Fibroblast of lung (primary cell): Measurements from ENCODE around the gene NUDT22. TPM values are rescaled to one million over a fixed set of nuclear protein-coding genes. Genes with fewer than 3 reads are reported as not detected.

Experiments used
- DNase-seq, 2 donors: peaks; one replicate each; pipeline versions ENCODE4 v3.0.0 to v3.0.0-alpha.2; 2010; ENCODE audit warnings: low read depth in 2 of 2
- H2AFZ ChIP-seq: 2 replicates; pipeline ENCODE4 v1.5.1; 2012; ENCODE audit warnings: low read length, control low read depth, inconsistent platforms
- H3K27ac ChIP-seq: 2 replicates; pipeline ENCODE4 v1.5.1; 2011; ENCODE audit warnings: low read length, control low read depth; ENCODE audit not compliant: insufficient read depth
- H3K27me3 ChIP-seq: 2 replicates; pipeline ENCODE4 v1.5.1; 2011; ENCODE audit warnings: mild to moderate bottlenecking, low read length; ENCODE audit not compliant: control insufficient read depth, insufficient read depth
- H3K36me3 ChIP-seq: 2 replicates; pipeline ENCODE4 v1.5.1; 2011; ENCODE audit warnings: low read length; ENCODE audit not compliant: control insufficient read depth, insufficient read depth
- H3K4me1 ChIP-seq: 2 replicates; pipeline ENCODE4 v1.5.1; 2011; ENCODE audit warnings: low read length; ENCODE audit not compliant: control insufficient read depth, insufficient read depth; ENCODE audit errors: extremely low read depth
- H3K4me2 ChIP-seq: 2 replicates; pipeline ENCODE4 v1.5.1; 2011; ENCODE audit warnings: low read length, control low read depth; ENCODE audit not compliant: insufficient read depth; ENCODE audit errors: extremely low read depth
- H3K4me3 ChIP-seq, 4 experiments: fragments of 200-600 bp in 1 of 4; sonication (generic) in 1 of 4; replicated peaks in 1 of 4; 2 replicates each; pipeline ENCODE4 v1.5.1; 2011 to 2016; ENCODE audit warnings: low read length in 4 of 4, low read depth in 3 of 4, mild to moderate bottlenecking in 3 of 4, control low read depth in 2 of 4, inconsistent platforms in 1 of 4, mixed read lengths in 1 of 4; ENCODE audit not compliant: insufficient read depth in 1 of 4; ENCODE audit errors: control extremely low read depth in 1 of 4
- H3K79me2 ChIP-seq: 2 replicates; pipeline ENCODE4 v1.5.1; 2012; ENCODE audit warnings: mild to moderate bottlenecking, low read length, inconsistent platforms; ENCODE audit not compliant: control insufficient read depth, insufficient read depth
- H3K9ac ChIP-seq: 2 replicates; pipeline ENCODE4 v1.5.1; 2011; ENCODE audit warnings: mild to moderate bottlenecking, low read length, control low read depth; ENCODE audit not compliant: insufficient read depth
- H3K9me3 ChIP-seq: 2 replicates; pipeline ENCODE4 v1.5.1; 2012; ENCODE audit warnings: low read depth, low read length; ENCODE audit not compliant: control insufficient read depth, insufficient read depth
- H4K20me1 ChIP-seq: 2 replicates; pipeline ENCODE4 v1.5.1; 2011; ENCODE audit warnings: low read length; ENCODE audit not compliant: control insufficient read depth, insufficient read depth; ENCODE audit errors: extremely low read depth
- CTCF ChIP-seq, 2 donors: IDR thresholded peaks in 1 of 2; conservative IDR thresholded peaks in 1 of 2; 1 replicate in 1 of 2; 2 replicates in 1 of 2; pipeline ENCODE4 v1.5.1; 2011 to 2012; ENCODE audit warnings: low read length in 2 of 2, control low read depth in 1 of 2, inconsistent platforms in 1 of 2, low read depth in 1 of 2, mild to moderate bottlenecking in 1 of 2
- EZH2 ChIP-seq: IDR thresholded peaks from 2 replicates; pipeline ENCODE4 v1.5.1; 2012; ENCODE audit warnings: low read length, control low read depth, mild to moderate bottlenecking; ENCODE audit errors: missing control alignments
- polyA plus RNA-seq, 2 donors: library from polyadenylated mRNA; depleted of rRNA in 1 of 2; stranded (reverse) in 1 of 2; unstranded in 1 of 2; fragments of >200 nt; gene quantifications; 2 replicates each; pipeline ENCODE4 v1.2.1, GENCODE V29; 2011 to 2012; ENCODE audit warnings: missing spikeins in 1 of 2
- total RNA-seq: library from RNA; depleted of rRNA; stranded (reverse); fragments of >200 nt; gene quantifications from 2 replicates; pipeline ENCODE4 v1.2.1, GENCODE V29; 2014

Gene NUDT22
- total and polyA plus RNA-seq, 2 donors (not counting 1 experiment from before 2014, with no cell fraction given): 18.5 to 71.5 TPM

GRCh38 chr11:64218628-64219353 lies 7.3 kb upstream of the NUDT22 start:
- TF ChIP-seq EZH2 (no peak), CTCF (conservative IDR thresholded peaks at IDR 0.05 in 1 of 2, IDR thresholded peaks at IDR 0.05 in 1 of 2; ENCODE audit: low read depth in 1 of 2, low read length in 2 of 2) (no peak)
- no peaks in the 10 kb centered on the region for H3K79me2 ChIP-seq
- H3K4me2 ChIP-seq: no peak overlapping the region
- peaks cover 4% of the 10 kb centered on the region for H3K4me1 ChIP-seq
- peaks cover 12% of the 10 kb centered on the region for H3K36me3 ChIP-seq
- no peak overlapping the region for H2AFZ ChIP-seq
- H3K9ac ChIP-seq: no peak overlapping the region
- DNase-seq: no peak
- no peaks in the 10 kb centered on the region for H3K27me3 ChIP-seq
- H3K27ac ChIP-seq: no peak overlapping the region
- H3K4me3 ChIP-seq: no peak overlapping the region
- no peaks in the 10 kb centered on the region for H3K9me3 ChIP-seq
- no peaks in the 10 kb centered on the region for H4K20me1 ChIP-seq

- Histone ChIP-seq H4K20me1 (no peaks in the 10 kb centered on the region), H3K36me3 (peaks cover 14% of the 10 kb centered on the region), H3K4me3 (no peak overlapping the region), H2AFZ (no peak overlapping the region), H3K9me3 (no peaks in the 10 kb centered on the region), H3K79me2 (no peaks in the 10 kb centered on the region), H3K4me1 (peaks cover 4% of the 10 kb centered on the region), H3K9ac (no peak overlapping the region), H3K4me2 (no peak overlapping the region), H3K27ac (no peak overlapping the region), H3K27me3 (no peaks in the 10 kb centered on the region)
- DNase-seq: no peak
- TF ChIP-seq CTCF (conservative IDR thresholded peaks at IDR 0.05 in 1 of 2, IDR thresholded peaks at IDR 0.05 in 1 of 2; ENCODE audit: low read depth in 1 of 2, low read length in 2 of 2): no peak
These were observed 6.8 kb upstream of the NUDT22 start for GRCh38 chr11:64219354-64219684.

GRCh38 chr11:64219755-64220154 lies 6.3 kb upstream of the NUDT22 start:
- no peak for DNase-seq

More at GRCh38 chr11:64219755-64220154, 6.3 kb upstream of the NUDT22 start:
- Histone ChIP-seq H3K79me2 (no peaks in the 10 kb centered on the region), H3K36me3 (peaks cover 14% of the 10 kb centered on the region), H3K27ac (no peak overlapping the region), H3K9ac (no peak overlapping the region), H3K27me3 (no peaks in the 10 kb centered on the region), H2AFZ (no peak overlapping the region), H3K4me3 (no peak overlapping the region), H4K20me1 (no peaks in the 10 kb centered on the region), H3K9me3 (no peaks in the 10 kb centered on the region), H3K4me1 (peaks cover 4% of the 10 kb centered on the region), H3K4me2 (no peak overlapping the region)
- TF ChIP-seq EZH2 (no peak), CTCF (conservative IDR thresholded peaks at IDR 0.05 in 1 of 2, IDR thresholded peaks at IDR 0.05 in 1 of 2; ENCODE audit: low read depth in 1 of 2, low read length in 2 of 2) (no peak)
